NCI-H187 treated with DMSO at 0.1 percent for 48 hours (cell line): ENCODE data around the gene NAPEPLD.
"Not testable (repeated sequence)": the region's sequence is repeated elsewhere in the genome, so short reads cannot be mapped to it uniquely, and the experiment has no call there.

Experiments used
- DNase-seq: peaks from one replicate; lab custom pipeline; 2025; lab: John Stamatoyannopoulos, UW

The NAPEPLD gene

GRCh38 chr7:103106703-103107070 is 42.2 kb downstream of the NAPEPLD start:
- not testable (repeated sequence) for DNase-seq

- DNase-seq, result no peak
These were observed 42.7 kb downstream of the NAPEPLD start for GRCh38 chr7:103106005-103106702.

GRCh38 chr7:103101543-103101942 is 47.4 kb downstream of the NAPEPLD start:
- DNase-seq, result no peak

- no peak for DNase-seq
These were observed 48.6 kb downstream of the NAPEPLD start for GRCh38 chr7:103100348-103100747.

- no peak for DNase-seq
These were observed 51.9 kb downstream of the NAPEPLD start for GRCh38 chr7:103097041-103097440.

- DNase-seq, result not testable (repeated sequence)
These were observed 53.3 kb downstream of the NAPEPLD start for GRCh38 chr7:103095558-103095957.

- no peak for DNase-seq
These were observed 54.8 kb downstream of the NAPEPLD start for GRCh38 chr7:103094102-103094501.

GRCh38 chr7:103093429-103093828 is 55.5 kb downstream of the NAPEPLD start:
- DNase-seq, result no peak

- DNase-seq, result not testable (repeated sequence)
These were observed 56.6 kb downstream of the NAPEPLD start for GRCh38 chr7:103092321-103092720.

GRCh38 chr7:103083210-103083609 is 65.7 kb downstream of the NAPEPLD start:
- no peak for DNase-seq

GRCh38 chr7:103082497-103082896 is 66.4 kb downstream of the NAPEPLD start:
- DNase-seq, result no peak

- DNase-seq, result no peak
These were observed 68.0 kb downstream of the NAPEPLD start for GRCh38 chr7:103080923-103081322.

GRCh38 chr7:103079836-103080235 is 69.1 kb downstream of the NAPEPLD start:
- DNase-seq, result no peak

GRCh38 chr7:103078226-103078625 is 70.7 kb downstream of the NAPEPLD start:
- DNase-seq, result not testable (repeated sequence)

GRCh38 chr7:103077318-103077717 is 71.6 kb downstream of the NAPEPLD start:
- DNase-seq, result no peak

- no peak for DNase-seq
These were observed 72.1 kb downstream of the NAPEPLD start for GRCh38 chr7:103076764-103077163.

GRCh38 chr7:103075337-103075918 is 73.5 kb downstream of the NAPEPLD start:
- no peak for DNase-seq

- peak; percentile 72 for DNase-seq
These were observed 74.2 kb downstream of the NAPEPLD start, which contains the start of the genes ARMC10 and FBXL13 for GRCh38 chr7:103074519-103075336. TSS of gene ARMC10 (plus strand) at chr7:103075140. CDS start at chr7:103075273, 133 bp downstream. TSS of gene FBXL13 (minus strand) at chr7:103074796.

- no peak for DNase-seq
These were observed 74.8 kb downstream of the NAPEPLD start for GRCh38 chr7:103073989-103074518.

- DNase-seq, result no peak
These were observed 77.9 kb downstream of the NAPEPLD start for GRCh38 chr7:103071000-103071399.

- no peak for DNase-seq
These were observed 80.2 kb downstream of the NAPEPLD start for GRCh38 chr7:103068414-103069403.
